Keratinocyte (primary cell): Measurements from ENCODE around the gene GTF2B.

Experiments
- EZH2 ChIP-seq: IDR thresholded peaks from one replicate; pipeline ENCODE4 v1.6.1; 2012; ENCODE audit warnings: inconsistent platforms, mild to moderate bottlenecking, low read length, moderate library complexity
- TF ChIP-seq, protein P1 (sequence below), 3 experiments: IDR thresholded peaks in 1 of 3; conservative IDR thresholded peaks in 1 of 3; optimal IDR thresholded peaks in 1 of 3; 2 replicates in 2 of 3; 3 replicates in 1 of 3; pipeline versions ENCODE3 to v1.5.1; 2011; ENCODE audit warnings: low read length in 3 of 3, mild to moderate bottlenecking in 3 of 3, moderate library complexity in 2 of 3, control low read depth in 1 of 3, inconsistent platforms in 1 of 3; ENCODE audit not compliant: insufficient read depth in 2 of 3; ENCODE audit errors: extremely low read depth in 1 of 3

- TF ChIP-seq, protein P1, sequence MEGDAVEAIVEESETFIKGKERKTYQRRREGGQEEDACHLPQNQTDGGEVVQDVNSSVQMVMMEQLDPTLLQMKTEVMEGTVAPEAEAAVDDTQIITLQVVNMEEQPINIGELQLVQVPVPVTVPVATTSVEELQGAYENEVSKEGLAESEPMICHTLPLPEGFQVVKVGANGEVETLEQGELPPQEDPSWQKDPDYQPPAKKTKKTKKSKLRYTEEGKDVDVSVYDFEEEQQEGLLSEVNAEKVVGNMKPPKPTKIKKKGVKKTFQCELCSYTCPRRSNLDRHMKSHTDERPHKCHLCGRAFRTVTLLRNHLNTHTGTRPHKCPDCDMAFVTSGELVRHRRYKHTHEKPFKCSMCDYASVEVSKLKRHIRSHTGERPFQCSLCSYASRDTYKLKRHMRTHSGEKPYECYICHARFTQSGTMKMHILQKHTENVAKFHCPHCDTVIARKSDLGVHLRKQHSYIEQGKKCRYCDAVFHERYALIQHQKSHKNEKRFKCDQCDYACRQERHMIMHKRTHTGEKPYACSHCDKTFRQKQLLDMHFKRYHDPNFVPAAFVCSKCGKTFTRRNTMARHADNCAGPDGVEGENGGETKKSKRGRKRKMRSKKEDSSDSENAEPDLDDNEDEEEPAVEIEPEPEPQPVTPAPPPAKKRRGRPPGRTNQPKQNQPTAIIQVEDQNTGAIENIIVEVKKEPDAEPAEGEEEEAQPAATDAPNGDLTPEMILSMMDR (optimal IDR thresholded peaks at IDR 0.05 in 1 of 3, IDR thresholded peaks at IDR 0.05 in 1 of 3, conservative IDR thresholded peaks at IDR 0.05 in 1 of 3; ENCODE audit: extremely low read depth in 1 of 3, insufficient read depth in 2 of 3, low read length in 3 of 3): no peak
- no peak for TF ChIP-seq EZH2
These were observed 5.4 kb downstream of the GTF2B start for GRCh38 chr1:88885933-88886332.
